GM21723 (cell line): ENCODE measurements around the gene NEXMIF.
"Not testable (repeated sequence)": the region's sequence is repeated elsewhere in the genome, so short reads cannot be mapped to it uniquely, and the experiment has no call there.

Experiments
- ATAC-seq: cut with Tn5 transposase; IDR thresholded peaks from one replicate; pipeline ENCODE4 v1.9.1; 2021; ENCODE audit warnings: mild to moderate bottlenecking, moderate library complexity; ENCODE audit not compliant: unreplicated experiment

Gene NEXMIF

GRCh38 chrX:74925225-74926088, at the start of gene NEXMIF:
Gene NEXMIF, minus strand, starts transcription at chrX:74925452.
- peak; percentile 52 for ATAC-seq

DNA sequence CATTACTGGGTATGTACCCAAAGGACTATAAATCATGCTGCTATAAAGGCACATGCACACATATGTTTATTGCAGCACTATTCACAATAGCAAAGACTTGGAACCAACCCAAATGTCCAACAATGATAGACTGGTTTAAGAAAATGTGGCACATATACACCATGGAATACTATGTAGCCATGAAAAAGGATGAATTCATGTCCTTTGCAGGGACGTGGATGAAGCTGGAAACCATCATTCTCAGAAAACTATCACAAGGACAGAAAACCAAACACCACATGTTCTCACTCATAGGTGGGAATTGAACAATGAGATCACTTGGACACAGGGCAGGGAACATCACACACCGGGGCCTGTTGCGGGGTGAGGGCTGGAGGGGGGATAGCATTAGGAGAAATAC, 36.7 kb upstream of the NEXMIF start:
- ATAC-seq: not testable (repeated sequence)

DNA sequence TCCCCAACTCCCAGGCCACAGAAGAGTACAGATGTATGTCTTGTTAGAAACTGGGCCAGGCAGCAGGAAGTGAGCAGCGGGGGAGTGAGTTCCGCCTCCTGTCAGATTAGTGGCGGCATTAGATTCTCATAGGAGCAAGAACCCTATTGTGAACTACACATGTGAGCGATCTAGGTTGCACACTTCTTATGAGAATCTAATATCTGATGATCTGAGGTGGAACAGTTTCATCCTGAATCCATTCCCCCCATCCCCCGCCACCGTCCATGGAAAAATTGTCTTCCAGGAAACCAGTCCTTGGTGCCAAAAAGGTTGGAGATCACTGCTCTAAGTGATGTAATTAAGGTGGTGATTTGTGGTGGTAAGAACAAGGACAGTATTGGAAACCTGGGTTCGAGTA, 24.5 kb upstream of the NEXMIF start:
- no peak for ATAC-seq

GRCh38 chrX:74940414-74940813, 15.2 kb upstream of the NEXMIF start:
- no peak for ATAC-seq

- no peak for ATAC-seq
Observed at GRCh38 chrX:74931214-74931613, 6.0 kb upstream of the NEXMIF start.

DNA sequence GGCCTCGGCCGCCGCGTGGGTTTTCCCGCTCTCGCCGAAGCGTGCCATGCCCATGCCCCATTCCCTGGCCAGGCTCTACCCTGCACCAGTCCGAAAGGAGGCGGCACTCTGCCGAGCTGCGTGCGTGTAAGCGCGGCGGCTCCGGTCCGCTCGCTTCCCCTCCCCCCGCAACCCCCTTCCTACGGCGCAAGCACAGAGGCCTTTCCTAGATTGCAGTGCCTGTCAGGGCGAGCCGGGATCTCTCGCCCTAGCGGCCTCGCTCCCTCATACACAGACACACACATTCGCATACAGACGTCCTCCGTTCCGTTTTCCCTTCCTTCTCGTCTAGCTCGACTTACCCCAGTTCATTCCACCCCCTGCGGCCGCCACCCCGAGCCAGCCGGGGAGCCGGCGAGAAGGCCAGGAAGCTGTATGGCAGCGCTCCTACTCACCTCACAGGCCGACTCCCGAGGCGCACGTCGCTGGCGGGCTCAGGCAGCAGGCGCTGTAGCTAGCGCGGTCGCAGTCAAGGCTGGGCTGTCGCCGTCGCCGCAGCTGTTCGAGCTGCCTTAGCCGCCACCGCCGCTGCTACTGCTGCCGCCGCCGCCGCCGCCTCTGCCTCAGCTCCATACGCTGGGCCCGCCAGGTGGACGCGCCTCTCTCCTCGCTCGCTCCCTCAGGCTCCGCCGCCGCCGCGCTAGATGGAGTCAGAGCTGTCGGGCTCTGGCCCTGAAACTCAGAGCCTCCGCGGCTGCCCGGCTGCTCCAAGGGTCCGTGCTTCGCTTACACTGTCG, 615 bp downstream of the NEXMIF start:
- peak; percentile 49 for ATAC-seq

- peak; percentile 23 for ATAC-seq
Observed at GRCh38 chrX:74923942-74924448, 1.3 kb downstream of the NEXMIF start.

GRCh38 chrX:74922922-74923543, 2.2 kb downstream of the NEXMIF start:
- peak; percentile 67 for ATAC-seq

DNA sequence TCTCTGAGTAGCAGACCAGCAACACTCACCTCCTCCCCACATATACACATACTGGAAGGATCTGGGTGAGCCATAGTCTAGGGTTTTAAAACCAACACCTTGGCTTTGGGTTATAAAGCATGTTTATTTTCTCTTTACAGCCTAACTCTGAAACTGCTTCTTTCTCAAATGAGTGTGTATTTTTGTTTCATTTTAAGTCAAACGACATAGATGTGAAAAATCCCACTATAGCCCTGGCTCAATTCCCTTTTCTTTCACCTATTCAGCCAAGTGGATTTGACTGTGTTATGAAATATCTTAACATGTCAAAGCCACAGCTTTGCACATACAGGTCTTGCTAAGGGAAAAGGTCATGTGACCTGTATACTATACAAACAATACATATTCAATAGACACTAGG, 13.8 kb downstream of the NEXMIF start:
- ATAC-seq: peak; percentile 72

GRCh38 chrX:74906417-74906816, 18.8 kb downstream of the NEXMIF start:
- no peak for ATAC-seq

DNA sequence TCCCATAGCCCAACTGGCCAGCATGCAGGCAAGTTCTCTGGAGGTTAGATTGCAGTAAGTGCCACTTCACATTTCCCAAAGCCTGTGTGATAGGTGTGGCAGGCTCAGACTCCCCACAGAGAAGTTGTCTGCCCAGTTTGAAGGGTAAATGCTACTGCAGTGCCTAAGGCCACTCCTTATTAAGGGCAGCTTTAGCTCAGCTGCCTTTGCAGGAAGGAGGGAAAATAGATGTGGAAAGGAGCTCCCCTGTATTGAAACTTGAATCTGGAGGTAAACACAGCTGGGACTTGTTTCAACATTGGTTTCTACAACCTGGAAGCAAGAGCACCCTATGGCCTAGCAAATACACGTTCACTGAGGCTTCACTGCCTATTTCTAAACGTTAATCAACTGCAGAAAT, 22.4 kb downstream of the NEXMIF start:
- ATAC-seq: no peak

- ATAC-seq: no peak
Observed at GRCh38 chrX:74892561-74892960, 32.7 kb downstream of the NEXMIF start.

DNA sequence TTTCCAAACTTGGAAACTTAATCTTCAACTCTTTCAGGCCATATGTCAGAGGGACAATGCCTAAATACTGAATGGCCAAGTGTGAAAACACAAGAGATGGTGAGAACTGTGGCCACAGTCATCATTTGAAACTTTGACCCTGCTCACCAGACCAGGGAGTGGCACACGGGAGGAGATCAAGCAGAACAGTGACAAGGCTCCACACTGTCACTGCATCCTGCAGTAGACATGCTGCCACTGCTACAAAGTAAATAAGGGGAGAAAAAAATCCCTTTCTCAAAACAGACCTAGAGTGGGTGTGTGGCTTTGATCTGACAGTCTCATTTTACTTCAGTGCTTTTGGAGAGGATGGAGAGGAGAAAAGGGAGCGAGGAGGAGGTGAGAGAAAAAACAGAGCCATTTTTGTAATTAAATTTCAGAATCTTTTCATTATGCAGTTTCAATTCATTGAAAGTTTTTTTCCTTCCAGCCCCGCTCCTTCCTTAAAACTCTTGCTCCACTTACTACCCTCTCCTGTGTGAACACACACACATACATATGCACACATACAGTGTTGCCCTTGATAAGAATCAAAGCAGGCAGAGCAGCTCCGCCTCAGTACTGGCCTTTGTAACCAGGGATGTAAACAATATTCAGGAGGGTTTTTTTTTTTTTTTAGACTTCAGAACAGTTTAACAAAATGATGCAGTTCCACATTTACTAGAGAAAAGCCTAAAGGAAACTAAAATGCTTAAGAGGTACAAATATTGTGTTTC, 34.4 kb downstream of the NEXMIF start:
- ATAC-seq: peak; percentile 93

DNA sequence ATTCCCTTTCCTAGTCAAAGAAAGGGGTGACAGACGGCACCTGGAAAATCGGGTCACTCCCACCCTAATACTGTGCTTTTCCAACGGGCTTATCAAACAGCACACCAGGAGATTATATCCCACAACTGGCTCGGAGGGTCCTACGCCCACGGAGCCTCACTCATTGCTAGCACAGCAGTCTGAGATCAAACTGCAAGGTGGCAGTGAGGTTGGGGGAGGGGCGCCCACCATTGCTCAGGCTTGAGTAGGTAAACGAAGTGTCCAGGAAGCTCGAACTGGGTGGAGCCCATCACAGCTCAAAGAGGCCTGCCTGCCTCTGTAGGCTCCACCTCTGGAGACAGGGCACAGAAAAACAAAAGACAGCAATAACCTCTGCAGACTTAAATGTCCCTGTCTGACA, 42.9 kb downstream of the NEXMIF start:
- ATAC-seq: not testable (repeated sequence)

GRCh38 chrX:74865725-74866124, 59.5 kb downstream of the NEXMIF start:
- no peak for ATAC-seq

GRCh38 chrX:74853255-74853654, 72.0 kb downstream of the NEXMIF start:
- ATAC-seq: no peak

DNA sequence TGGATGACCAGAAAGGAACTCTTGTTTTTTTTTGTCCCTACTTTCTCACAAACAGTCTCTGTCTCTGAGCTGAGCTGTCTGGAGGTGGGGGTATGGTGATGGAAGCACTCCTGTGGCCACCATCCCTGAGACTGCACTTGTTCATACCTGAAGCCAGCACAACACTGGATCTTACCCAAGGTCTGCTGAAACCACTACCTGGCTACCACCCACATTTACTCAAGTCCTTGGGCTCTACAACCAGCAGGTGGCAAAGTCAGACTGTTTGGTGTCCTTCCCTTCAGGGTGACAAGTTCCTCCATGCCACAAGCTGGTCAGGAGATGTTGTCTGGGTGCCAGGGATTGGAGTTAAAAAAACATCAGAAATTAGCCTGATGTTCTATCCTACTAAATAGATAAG, 89.7 kb downstream of the NEXMIF start:
- no peak for ATAC-seq

- not testable (repeated sequence) for ATAC-seq
Observed at GRCh38 chrX:74819797-74820196, 105.5 kb downstream of the NEXMIF start.

- no peak for ATAC-seq
Observed at GRCh38 chrX:74814681-74815080, 110.6 kb downstream of the NEXMIF start.

DNA sequence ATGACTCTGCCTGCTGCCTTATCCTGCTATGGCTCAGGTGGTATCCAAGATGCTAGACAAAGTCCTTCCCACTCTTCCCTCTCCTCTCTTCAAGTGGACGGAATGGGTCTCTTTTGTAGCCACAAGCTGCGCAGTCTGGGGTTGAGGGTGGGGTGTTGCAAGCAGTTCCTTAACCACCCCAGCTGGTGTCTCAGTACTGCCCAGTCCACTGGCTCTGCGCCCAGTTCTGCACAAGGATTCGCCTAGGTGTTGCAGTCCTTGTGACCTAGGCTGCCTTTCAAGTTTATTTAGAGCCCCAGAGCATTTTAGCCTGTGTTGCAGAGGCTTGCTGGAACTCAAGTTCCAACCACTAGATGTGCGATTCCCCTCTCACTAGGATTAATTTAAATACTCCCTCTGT, 120.7 kb downstream of the NEXMIF start:
- no peak for ATAC-seq

DNA sequence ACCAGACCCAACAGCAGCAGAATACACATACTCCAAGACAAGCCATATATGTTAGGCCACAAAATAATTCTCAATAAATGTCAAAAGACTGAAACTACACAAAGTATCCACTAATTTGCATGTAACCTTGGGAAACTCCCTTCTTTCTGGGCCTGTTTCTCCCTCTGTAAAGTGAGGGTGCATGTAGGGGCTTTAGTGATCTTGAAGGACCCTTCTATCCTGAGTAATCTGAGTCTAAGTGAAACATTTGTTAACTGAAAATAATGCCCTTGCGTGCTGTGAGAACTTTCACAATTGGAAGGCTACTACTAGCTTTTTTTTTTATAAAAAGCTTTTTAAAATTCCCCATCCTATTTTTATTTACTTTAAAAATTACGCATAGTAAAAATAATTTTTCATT, 125.2 kb downstream of the NEXMIF start:
- ATAC-seq: no peak
